Measurements from ENCODE around the gene GDF3.

DNA sequence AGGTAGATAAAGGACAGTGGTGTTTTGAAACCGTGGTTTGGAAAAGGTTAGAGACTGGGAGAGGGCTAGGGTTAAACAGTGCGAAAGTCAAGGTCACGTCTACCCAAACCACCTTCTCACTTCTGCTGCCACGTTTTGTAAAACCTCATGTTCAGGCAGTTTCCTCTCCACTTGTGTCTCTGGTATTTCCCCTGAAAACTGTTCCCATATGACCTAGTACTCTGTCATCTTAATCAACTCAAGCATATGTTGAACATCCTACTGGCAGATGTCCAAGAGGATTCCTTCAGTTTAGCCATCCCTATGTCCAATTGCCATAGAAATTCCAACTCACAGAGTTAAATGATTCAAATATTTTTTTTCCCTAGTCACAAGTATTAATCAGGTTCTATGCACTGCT is 34.2 kb upstream of the GDF3 start:
- TF ChIP-seq ZNF112 (tag by site-specific recombination; IDR thresholded peaks at IDR 0.05) (no peak), ZNF274 (IDR thresholded peaks at IDR 0.05; ENCODE audit: low read length) (no peak), ZNF274 (tag by site-specific recombination; IDR thresholded peaks at IDR 0.05; ENCODE audit: borderline replicate concordance) (no peak), ZFP41 (tag by site-specific recombination; IDR thresholded peaks at IDR 0.05; ENCODE audit: borderline replicate concordance) (no peak), ZBTB1 (tag by site-specific recombination; IDR thresholded peaks at IDR 0.05) (no peak), ZNF266 (tag by site-specific recombination; IDR thresholded peaks at IDR 0.05; ENCODE audit: low read depth) (no peak), GLI4 (tag by site-specific recombination; IDR thresholded peaks at IDR 0.05) (no peak)
- TF ChIP-seq, protein P1, sequence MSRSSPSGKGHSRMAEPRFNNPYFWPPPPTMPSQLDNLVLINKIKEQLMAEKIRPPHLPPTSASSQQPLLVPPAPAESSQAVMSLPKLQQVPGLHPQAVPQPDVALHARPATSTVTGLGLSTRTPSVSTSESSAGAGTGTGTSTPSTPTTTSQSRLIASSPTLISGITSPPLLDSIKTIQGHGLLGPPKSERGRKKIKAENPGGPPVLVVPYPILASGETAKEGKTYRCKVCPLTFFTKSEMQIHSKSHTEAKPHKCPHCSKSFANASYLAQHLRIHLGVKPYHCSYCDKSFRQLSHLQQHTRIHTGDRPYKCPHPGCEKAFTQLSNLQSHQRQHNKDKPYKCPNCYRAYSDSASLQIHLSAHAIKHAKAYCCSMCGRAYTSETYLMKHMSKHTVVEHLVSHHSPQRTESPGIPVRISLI (tag by site-specific recombination; IDR thresholded peaks at IDR 0.05) = no peak
- TF ChIP-seq, protein P2, sequence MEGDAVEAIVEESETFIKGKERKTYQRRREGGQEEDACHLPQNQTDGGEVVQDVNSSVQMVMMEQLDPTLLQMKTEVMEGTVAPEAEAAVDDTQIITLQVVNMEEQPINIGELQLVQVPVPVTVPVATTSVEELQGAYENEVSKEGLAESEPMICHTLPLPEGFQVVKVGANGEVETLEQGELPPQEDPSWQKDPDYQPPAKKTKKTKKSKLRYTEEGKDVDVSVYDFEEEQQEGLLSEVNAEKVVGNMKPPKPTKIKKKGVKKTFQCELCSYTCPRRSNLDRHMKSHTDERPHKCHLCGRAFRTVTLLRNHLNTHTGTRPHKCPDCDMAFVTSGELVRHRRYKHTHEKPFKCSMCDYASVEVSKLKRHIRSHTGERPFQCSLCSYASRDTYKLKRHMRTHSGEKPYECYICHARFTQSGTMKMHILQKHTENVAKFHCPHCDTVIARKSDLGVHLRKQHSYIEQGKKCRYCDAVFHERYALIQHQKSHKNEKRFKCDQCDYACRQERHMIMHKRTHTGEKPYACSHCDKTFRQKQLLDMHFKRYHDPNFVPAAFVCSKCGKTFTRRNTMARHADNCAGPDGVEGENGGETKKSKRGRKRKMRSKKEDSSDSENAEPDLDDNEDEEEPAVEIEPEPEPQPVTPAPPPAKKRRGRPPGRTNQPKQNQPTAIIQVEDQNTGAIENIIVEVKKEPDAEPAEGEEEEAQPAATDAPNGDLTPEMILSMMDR (tag by site-specific recombination; IDR thresholded peaks at IDR 0.05) = no peak
- TF ChIP-seq, protein P3, sequence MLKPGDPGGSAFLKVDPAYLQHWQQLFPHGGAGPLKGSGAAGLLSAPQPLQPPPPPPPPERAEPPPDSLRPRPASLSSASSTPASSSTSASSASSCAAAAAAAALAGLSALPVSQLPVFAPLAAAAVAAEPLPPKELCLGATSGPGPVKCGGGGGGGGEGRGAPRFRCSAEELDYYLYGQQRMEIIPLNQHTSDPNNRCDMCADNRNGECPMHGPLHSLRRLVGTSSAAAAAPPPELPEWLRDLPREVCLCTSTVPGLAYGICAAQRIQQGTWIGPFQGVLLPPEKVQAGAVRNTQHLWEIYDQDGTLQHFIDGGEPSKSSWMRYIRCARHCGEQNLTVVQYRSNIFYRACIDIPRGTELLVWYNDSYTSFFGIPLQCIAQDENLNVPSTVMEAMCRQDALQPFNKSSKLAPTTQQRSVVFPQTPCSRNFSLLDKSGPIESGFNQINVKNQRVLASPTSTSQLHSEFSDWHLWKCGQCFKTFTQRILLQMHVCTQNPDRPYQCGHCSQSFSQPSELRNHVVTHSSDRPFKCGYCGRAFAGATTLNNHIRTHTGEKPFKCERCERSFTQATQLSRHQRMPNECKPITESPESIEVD (tag by site-specific recombination; IDR thresholded peaks at IDR 0.05) = no peak
- TF ChIP-seq, protein P4, sequence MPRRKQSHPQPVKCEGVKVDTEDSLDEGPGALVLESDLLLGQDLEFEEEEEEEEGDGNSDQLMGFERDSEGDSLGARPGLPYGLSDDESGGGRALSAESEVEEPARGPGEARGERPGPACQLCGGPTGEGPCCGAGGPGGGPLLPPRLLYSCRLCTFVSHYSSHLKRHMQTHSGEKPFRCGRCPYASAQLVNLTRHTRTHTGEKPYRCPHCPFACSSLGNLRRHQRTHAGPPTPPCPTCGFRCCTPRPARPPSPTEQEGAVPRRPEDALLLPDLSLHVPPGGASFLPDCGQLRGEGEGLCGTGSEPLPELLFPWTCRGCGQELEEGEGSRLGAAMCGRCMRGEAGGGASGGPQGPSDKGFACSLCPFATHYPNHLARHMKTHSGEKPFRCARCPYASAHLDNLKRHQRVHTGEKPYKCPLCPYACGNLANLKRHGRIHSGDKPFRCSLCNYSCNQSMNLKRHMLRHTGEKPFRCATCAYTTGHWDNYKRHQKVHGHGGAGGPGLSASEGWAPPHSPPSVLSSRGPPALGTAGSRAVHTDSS (tag by site-specific recombination; IDR thresholded peaks at IDR 0.05) = no peak

Measured in HEK293 (cell line).